ENCODE measurements around the gene CGN.

- no peak for TF ChIP-seq CTCF (IDR thresholded peaks at IDR 0.05; ENCODE audit: low read length)
- no peak for TF ChIP-seq EZH2 (IDR thresholded peaks at IDR 0.05; ENCODE audit: borderline replicate concordance, low read length)
Observed at GRCh38 chr1:151516031-151516511, 4.9 kb downstream of the CGN start.
